Measurements from ENCODE around the gene ZNF273.

- TF ChIP-seq, protein P1, sequence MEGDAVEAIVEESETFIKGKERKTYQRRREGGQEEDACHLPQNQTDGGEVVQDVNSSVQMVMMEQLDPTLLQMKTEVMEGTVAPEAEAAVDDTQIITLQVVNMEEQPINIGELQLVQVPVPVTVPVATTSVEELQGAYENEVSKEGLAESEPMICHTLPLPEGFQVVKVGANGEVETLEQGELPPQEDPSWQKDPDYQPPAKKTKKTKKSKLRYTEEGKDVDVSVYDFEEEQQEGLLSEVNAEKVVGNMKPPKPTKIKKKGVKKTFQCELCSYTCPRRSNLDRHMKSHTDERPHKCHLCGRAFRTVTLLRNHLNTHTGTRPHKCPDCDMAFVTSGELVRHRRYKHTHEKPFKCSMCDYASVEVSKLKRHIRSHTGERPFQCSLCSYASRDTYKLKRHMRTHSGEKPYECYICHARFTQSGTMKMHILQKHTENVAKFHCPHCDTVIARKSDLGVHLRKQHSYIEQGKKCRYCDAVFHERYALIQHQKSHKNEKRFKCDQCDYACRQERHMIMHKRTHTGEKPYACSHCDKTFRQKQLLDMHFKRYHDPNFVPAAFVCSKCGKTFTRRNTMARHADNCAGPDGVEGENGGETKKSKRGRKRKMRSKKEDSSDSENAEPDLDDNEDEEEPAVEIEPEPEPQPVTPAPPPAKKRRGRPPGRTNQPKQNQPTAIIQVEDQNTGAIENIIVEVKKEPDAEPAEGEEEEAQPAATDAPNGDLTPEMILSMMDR (conservative IDR thresholded peaks at IDR 0.05; ENCODE audit: low read length): no peak
- no peak for TF ChIP-seq EZH2phosphoT487 (IDR thresholded peaks at IDR 0.05; ENCODE audit: borderline replicate concordance)
Observed at GRCh38 chr7:64907641-64908326, 4.7 kb downstream of the ZNF273 start.

Measured in Loucy (cell line).